B cell (primary cell): Measurements from ENCODE around the gene LIMS2.

Experiments used
- CTCF ChIP-seq: fragments of 200-600 bp; IDR thresholded peaks from one replicate; pipeline ENCODE4 v1.8.0; 2022; ENCODE audit warnings: antibody characterized with exemption, mild to moderate bottlenecking
- EZH2 ChIP-seq: IDR thresholded peaks from 2 replicates; pipeline ENCODE4 v1.6.1; 2012; ENCODE audit warnings: borderline replicate concordance, low read depth, mild to moderate bottlenecking, moderate library complexity, low read length; ENCODE audit not compliant: insufficient read depth, poor library complexity, severe bottlenecking

DNA sequence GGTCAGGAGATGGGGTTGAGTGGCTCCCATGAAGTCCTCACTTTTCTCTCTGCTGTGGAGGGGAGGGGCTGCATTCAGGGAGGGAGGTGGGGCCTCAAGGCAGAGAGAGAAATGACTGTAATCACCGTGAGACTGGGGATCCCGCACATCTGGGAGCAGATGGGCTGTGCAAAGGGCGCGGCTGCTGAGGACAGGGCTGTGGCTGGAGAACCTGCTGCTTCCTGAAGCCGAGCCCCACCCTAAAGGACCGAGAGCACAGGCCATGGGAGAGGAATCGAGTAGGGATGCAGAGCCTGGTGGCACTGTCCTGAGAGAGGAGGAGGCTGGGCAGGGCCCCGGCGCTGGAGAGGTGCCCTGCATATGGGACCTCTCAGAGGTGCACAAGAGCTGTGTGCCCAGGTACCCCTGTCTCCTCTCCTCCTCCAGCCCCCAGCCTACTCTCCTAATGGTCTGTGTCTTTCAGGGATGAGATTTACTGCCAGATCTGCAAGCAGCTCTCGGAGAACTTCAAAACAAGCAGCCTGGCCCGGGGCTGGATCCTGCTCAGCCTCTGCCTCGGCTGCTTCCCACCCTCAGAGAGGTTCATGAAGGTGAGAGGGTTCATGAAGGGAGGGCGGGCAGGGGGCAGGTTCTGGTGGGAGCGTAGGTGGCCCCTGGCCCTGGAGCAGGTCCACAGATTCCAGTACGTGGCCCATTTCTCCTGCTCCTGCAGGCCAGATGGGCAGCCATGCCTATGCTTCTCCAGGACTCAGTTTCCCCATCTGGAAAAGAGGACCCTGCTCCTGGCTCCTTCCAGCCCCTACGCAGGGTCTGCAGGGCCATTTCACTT is 55.2 kb downstream of the LIMS2 start:
- no peak for TF ChIP-seq CTCF
- no peak for TF ChIP-seq EZH2
